IMR-90 (cell line): ENCODE measurements around the gene FBXO17. TPM values are rescaled to one million over a fixed set of nuclear protein-coding genes. Genes with fewer than 3 reads are reported as not detected.

Experiments
- BHLHE40 ChIP-seq: fragments of 150-350 bp; IDR thresholded peaks from 2 replicates; pipeline ENCODE4 v1.6.1; 2016; ENCODE audit warnings: mild to moderate bottlenecking, low read depth, low read length
- MAZ ChIP-seq: IDR thresholded peaks from 2 replicates; pipeline ENCODE4 v1.6.1; 2012; ENCODE audit warnings: low read depth, mild to moderate bottlenecking, low read length, improper control_type of control experiment, moderate library complexity, borderline replicate concordance
- MXI1 ChIP-seq: IDR thresholded peaks from 2 replicates; pipeline ENCODE4 v1.6.1; 2012; ENCODE audit warnings: low read depth, mild to moderate bottlenecking, low read length, moderate library complexity, borderline replicate concordance
- NFE2L2 ChIP-seq: fragments of 150-350 bp; IDR thresholded peaks from 2 replicates; pipeline ENCODE4 v1.6.1; 2016; ENCODE audit warnings: low read depth, mild to moderate bottlenecking, low read length
- USF2 ChIP-seq: fragments of 150-350 bp; IDR thresholded peaks from 2 replicates; pipeline ENCODE4 v1.6.1; 2017; ENCODE audit warnings: mild to moderate bottlenecking, antibody characterized with exemption, low read length, low read depth
- polyA plus RNA-seq, 3 experiments: library from polyadenylated mRNA; depleted of rRNA; stranded (reverse); fragments of >200 nt; gene quantifications; 2 replicates each; pipeline ENCODE4 v1.2.3, GENCODE V29; 2012; ENCODE audit warnings: low replicate concordance in 1 of 3
- total RNA-seq: library from RNA; depleted of rRNA; stranded (reverse); fragments of >200 nt; gene quantifications from 2 replicates; pipeline ENCODE4 v1.2.3, GENCODE V29; 2012

The FBXO17 gene
- total and polyA plus RNA-seq, 2 of the 4 experiments (the other 2 are of a cell fraction), result 10.8 to 20.7 TPM

- TF ChIP-seq USF2 (no peak), MAZ (no peak), MXI1 (no peak), BHLHE40 (no peak), NFE2L2 (no peak)
Observed at GRCh38 chr19:38919837-38920601, 55.5 kb downstream of the FBXO17 start (continued).
